Measurements from ENCODE around the gene ARPP19.

Gene ARPP19

DNA sequence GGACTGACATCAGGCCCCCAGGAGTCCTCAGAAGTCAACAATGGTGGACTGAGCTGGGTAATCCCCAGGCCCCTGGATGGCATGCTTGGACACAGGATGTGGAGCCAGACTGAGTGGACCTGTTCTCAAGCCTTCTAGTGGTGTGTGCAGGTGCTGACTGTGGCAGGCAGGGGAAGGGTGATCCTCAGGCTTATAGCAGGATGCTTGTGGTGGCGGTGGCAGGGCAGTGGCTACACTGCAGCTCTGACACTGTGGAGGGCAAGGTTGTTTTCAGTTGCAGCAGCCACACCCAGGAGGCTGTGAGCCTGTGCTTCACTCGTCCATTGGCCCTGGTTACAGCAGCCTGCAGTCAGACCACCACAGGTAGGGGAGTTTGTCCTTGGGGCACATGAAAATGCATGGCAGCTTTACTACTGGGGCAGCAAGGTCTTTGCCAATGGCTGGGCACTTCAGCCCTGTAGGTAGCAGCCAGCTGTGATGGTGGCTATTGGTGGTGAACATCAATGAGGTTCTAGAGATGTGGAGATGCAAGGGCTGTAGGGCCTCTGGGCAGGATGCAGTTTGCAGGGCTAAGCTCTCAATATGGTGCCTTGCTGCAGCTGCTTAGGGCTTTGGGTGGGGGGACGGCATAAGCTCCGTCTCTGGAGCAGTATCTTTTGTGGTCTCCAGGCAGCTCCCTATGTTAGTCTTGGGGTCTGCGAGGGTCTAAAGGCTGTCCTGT is 22.6 kb downstream of the ARPP19 start:
- no peak for DNase-seq (ENCODE audit: low read depth)
- Histone ChIP-seq H3K9me3 (ENCODE audit: control insufficient read depth, low read length) (no peaks in the 10 kb centered on the region), H3K9ac (ENCODE audit: low read length) (no peak overlapping the region), H3K4me1 (ENCODE audit: control insufficient read depth, insufficient read depth, low read length) (no peaks in the 10 kb centered on the region), H3K27me3 (replicated peaks; ENCODE audit: control insufficient read depth, insufficient read depth, low read length) (no peaks in the 10 kb centered on the region), H3K36me3 (ENCODE audit: control insufficient read depth, insufficient read depth, low read length, severe bottlenecking) (peaks cover 47% of the 10 kb centered on the region), H3K4me3 (ENCODE audit: low read length) (no peak overlapping the region)

DNA sequence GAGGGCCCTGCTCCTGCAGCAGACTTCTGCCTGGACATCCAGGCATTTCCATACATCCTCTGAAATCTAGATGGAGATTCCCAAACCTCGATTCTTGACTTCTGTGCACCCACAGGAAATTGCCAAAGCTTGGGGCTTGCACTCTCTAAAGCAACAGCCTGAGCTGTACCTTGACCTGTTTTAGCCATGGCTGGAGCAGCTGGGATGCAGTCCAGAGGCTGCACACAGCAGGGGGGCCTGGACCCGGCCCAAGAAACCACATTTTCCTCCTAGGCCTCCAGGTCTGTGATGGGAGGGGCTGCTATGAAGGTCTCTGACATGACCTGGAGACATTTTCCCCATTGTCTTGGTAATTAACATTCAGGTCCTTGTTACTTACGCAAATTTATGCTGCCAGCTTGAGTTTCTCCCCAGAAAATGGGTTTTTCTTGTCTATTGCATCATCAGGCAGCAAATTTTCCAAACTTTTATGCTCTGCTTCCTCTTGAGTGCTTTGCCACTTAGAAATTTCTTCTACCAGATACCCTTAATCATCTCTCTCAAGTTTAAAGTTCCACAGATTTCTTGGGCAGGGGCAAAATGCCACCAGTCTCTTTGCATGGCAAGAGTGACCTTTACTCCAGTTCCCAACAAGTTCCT is 28.3 kb downstream of the ARPP19 start:
- DNase-seq (ENCODE audit: low read depth) = no peak
- Histone ChIP-seq H3K9ac (ENCODE audit: low read length) (no peak overlapping the region), H3K4me1 (ENCODE audit: control insufficient read depth, insufficient read depth, low read length) (no peaks in the 10 kb centered on the region), H3K9me3 (ENCODE audit: control insufficient read depth, low read length) (no peaks in the 10 kb centered on the region), H3K36me3 (ENCODE audit: control insufficient read depth, insufficient read depth, low read length, severe bottlenecking) (no peaks in the 10 kb centered on the region), H3K27me3 (replicated peaks; ENCODE audit: control insufficient read depth, insufficient read depth, low read length) (no peaks in the 10 kb centered on the region), H3K4me3 (ENCODE audit: low read length) (no peak overlapping the region)

DNA sequence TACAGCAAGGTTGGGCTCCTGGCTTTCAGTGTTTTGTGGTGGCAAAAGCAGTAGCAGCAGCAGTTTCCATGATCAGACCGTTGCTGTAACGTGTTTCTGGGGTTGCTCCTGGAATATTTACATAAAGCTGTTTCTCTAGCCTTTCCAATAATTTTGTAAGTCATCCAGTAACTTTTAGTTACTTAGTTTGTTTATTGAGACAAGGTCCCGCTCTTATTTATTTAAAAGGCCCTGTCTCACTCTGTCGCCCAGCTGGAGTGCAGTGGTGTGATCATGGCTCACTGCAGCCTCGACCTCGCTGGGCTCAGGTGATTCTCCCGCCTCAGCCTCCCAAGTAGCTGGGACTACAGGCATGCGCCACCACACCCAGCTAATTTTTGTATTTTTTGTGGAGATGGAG is 31.4 kb downstream of the ARPP19 start:
- Histone ChIP-seq H3K36me3 (ENCODE audit: control insufficient read depth, insufficient read depth, low read length, severe bottlenecking) (no peaks in the 10 kb centered on the region), H3K4me3 (ENCODE audit: low read length) (no peak overlapping the region), H3K9me3 (ENCODE audit: control insufficient read depth, low read length) (no peaks in the 10 kb centered on the region), H3K9ac (ENCODE audit: low read length) (no peak overlapping the region), H3K4me1 (ENCODE audit: control insufficient read depth, insufficient read depth, low read length) (no peaks in the 10 kb centered on the region), H3K27me3 (replicated peaks; ENCODE audit: control insufficient read depth, insufficient read depth, low read length) (peaks cover 4% of the 10 kb centered on the region)
- DNase-seq (ENCODE audit: low read depth) = no peak

DNA sequence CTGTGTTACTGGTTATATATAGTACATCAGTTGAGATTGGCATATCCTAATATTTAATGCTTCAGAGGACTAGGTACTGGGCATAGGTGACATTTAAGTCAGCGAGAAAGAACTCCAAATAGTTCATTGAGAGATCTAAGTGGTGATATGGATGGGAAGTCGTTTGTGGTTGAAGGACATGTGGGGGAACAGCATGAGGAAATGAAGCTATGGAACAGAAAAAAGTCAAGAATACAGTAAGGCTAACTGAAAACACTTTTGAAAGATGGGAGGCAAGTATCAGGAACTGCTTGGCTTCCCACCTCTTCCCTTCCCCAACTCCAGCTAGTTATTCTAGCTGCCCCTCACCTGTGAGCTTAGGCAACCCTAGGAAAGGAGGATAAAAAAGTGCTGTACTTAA is 36.4 kb downstream of the ARPP19 start:
- Histone ChIP-seq H3K9ac (ENCODE audit: low read length) (no peak overlapping the region), H3K4me3 (ENCODE audit: low read length) (no peak overlapping the region), H3K36me3 (ENCODE audit: control insufficient read depth, insufficient read depth, low read length, severe bottlenecking) (no peaks in the 10 kb centered on the region), H3K27me3 (replicated peaks; ENCODE audit: control insufficient read depth, insufficient read depth, low read length) (peaks cover 4% of the 10 kb centered on the region), H3K9me3 (ENCODE audit: control insufficient read depth, low read length) (no peaks in the 10 kb centered on the region), H3K4me1 (ENCODE audit: control insufficient read depth, insufficient read depth, low read length) (peaks cover 14% of the 10 kb centered on the region)
- DNase-seq (ENCODE audit: low read depth) = no peak

DNA sequence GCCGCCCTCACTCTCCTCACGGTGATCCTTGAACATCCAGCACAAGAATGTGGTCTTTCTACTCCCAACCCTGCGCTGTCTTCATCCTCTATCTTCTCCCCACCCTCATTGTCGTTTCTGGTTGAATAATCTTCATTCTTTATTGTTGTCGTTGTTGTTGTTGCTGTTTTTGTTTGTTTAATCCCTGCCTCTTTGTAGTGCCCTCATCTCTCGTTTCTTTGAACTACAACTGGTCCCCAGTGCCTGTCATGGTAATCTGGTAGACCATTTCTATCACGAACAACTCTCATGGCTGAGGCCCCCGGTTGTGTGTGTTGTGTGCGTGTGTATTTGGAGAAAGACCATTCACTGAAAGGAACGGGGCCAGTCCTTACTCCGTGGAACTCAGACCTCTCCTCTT is 38.9 kb downstream of the ARPP19 start:
- H3K9ac ChIP-seq (ENCODE audit: low read length) = peak overlapping the region; percentile 87
- peaks cover under 1% of the 10 kb centered on the region for H3K27me3 ChIP-seq (replicated peaks; ENCODE audit: control insufficient read depth, insufficient read depth, low read length)

DNA sequence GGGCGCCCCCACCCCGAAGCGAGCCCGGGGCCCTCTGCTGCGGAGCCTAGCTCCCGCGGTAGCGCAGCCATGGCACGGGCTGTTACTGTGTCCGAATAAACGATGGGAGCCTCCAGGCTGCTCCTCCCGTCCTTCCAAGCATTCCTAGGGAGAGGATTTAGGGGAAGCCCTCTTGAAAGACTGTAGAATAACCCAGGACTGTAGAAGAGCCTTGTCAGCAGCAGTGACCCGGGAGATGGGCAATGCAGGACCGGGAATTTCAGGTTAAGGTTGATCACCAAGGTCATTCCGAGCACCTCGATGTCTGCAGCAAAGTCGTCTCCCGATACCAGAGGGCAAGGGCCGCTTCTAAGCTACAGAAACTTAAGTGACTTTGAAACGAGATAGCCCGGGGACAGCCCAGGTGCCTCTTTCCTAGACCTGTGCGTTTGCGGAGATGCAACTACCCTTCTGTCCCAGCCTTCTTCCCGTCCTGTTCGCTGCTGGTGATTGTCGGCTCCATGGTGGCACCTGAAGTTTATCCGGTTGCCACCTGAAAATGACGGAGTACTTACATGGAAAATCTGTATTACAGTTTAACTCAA is 39.4 kb downstream of the ARPP19 start:
- H3K27me3 ChIP-seq (replicated peaks; ENCODE audit: control insufficient read depth, insufficient read depth, low read length) = no peaks in the 10 kb centered on the region
- peak overlapping the region; percentile 87 for H3K9ac ChIP-seq (ENCODE audit: low read length)
- no peaks in the 10 kb centered on the region for H3K9me3 ChIP-seq (ENCODE audit: control insufficient read depth, low read length)
- no peak for DNase-seq (ENCODE audit: low read depth)
- peaks cover 14% of the 10 kb centered on the region for H3K4me1 ChIP-seq (ENCODE audit: control insufficient read depth, insufficient read depth, low read length)
- H3K4me3 ChIP-seq (ENCODE audit: low read length) = peak overlapping the region; percentile 85
- no peaks in the 10 kb centered on the region for H3K36me3 ChIP-seq (ENCODE audit: control insufficient read depth, insufficient read depth, low read length, severe bottlenecking)

More for the DNA sequence above, 38.9 kb downstream of the ARPP19 start:
- DNase-seq (ENCODE audit: low read depth) = no peak
- no peaks in the 10 kb centered on the region for H3K36me3 ChIP-seq (ENCODE audit: control insufficient read depth, insufficient read depth, low read length, severe bottlenecking)
- H3K4me3 ChIP-seq (ENCODE audit: low read length) = peak overlapping the region; percentile 85
- H3K4me1 ChIP-seq (ENCODE audit: control insufficient read depth, insufficient read depth, low read length) = peaks cover 14% of the 10 kb centered on the region
- no peaks in the 10 kb centered on the region for H3K9me3 ChIP-seq (ENCODE audit: control insufficient read depth, low read length)

DNA sequence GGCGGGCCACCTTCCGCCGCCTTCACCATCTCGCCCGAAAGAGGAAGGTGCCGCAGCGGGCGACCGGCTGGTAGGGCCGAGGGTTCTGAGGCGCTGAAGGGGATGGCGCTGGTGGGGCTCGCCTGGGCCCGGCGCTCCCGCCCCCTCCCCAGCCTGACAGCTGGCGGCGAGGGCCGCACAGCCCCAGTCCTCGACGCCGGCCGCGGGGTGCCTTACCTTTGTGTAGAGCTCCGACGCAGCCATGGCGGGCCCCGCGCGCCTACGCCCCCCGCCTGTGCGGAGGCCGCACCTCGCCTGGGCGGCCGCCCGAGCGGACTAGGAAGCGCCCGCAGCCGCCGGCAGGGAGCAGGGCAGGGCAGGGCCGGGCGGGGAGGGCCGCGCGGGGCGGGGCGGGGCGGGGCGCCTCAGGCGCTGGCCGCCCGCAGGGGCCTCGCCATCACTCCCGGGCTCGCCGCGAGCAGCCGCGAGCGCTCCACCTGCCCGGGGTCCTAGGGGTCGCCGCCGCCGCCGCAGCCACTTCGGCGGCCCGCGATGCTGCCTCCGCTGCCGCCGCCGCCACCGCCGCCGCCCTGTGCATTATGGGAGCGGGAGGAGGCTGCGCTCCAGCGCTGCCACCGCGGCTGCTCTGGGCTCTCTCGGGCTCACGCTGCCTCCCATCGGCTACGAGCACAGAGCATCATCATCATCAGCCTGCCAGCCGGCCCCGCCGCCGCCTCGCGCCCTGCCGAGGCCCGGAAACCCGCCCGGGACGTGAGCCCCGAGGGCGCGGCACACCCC is 40.1 kb downstream of the ARPP19 start, which contains the start of gene MYO5A:
MYO5A (minus strand) TSS at position 317 of the 777 bp plus-strand sequence; CDS start at position 243, 74 bp downstream.
- Histone ChIP-seq H3K36me3 (ENCODE audit: control insufficient read depth, insufficient read depth, low read length, severe bottlenecking) (no peaks in the 10 kb centered on the region), H3K27me3 (replicated peaks; ENCODE audit: control insufficient read depth, insufficient read depth, low read length) (no peaks in the 10 kb centered on the region), H3K4me1 (ENCODE audit: control insufficient read depth, insufficient read depth, low read length) (peaks cover 14% of the 10 kb centered on the region), H3K9ac (ENCODE audit: low read length) (peak within 1 kb of the TSS; percentile 87), H3K9me3 (ENCODE audit: control insufficient read depth, low read length) (no peaks in the 10 kb centered on the region), H3K4me3 (ENCODE audit: low read length) (peak within 1 kb of the TSS; percentile 85)
- peak; percentile 86 for DNase-seq (ENCODE audit: low read depth)

DNA sequence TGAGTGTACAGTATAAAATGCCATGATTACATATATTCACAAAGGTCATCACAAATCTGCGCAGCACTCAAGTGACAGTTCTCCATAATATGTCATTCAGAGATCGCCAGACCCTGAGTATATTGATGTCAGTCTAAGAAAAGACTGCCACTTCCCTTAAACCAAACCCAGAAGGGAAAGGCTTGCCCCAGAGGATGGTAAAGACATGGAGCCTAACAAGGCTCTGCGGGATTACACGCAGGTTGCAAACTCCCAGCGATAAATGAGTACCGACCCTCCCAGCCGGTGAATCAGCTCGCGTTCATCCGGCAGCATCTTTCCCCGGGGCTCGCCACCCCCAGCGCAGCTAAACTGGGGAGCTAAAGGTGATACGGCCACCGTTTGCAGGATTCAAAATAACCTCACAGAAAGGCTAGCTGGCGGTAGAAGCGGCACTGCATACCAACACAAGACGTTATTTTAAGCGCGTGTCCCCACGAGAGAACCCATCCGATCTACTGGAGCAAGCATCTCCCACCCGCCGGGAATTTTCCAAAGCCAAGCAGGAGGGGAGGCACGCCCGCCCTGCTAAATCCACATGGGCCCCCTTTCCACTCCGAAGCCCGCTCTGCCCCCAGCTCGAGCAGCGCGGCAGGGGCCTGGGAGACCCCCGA is 40.8 kb downstream of the ARPP19 start:
- H3K36me3 ChIP-seq (ENCODE audit: control insufficient read depth, insufficient read depth, low read length, severe bottlenecking) = no peaks in the 10 kb centered on the region
- peak; percentile 57 for DNase-seq (ENCODE audit: low read depth)

DNA sequence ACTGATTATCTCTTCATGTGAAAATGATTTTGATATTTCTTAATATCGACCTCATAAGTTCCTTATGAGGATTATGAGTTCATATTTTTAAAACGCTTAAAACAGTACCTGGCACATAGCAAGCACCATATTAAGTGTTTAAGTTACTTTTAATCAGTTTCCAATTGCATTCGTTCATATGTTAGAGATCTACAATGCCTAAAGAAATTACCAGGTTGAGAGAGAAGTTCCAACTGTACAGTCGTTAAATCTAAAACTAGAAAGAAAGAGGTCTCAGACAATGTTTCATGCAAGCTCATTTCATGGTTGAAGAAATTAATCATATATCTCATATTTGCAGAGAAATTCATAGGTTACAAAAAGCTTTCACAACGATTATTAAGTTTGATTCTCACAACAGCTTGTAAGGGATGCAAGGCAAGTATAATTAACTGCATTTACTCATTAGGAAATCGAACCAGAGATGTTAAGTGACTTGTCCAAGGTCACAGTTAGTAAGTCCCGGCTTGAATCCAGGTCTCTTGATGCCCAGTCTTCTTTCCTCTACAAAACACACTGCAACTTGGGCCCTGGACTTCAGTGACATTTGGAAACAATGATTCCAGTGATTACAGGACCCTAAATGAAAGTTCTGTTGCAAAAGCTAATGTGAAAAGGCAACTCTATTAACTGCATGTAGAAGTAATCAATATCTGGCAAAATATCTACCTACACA is 41.5 kb downstream of the ARPP19 start:
- H3K4me3 ChIP-seq (ENCODE audit: low read length) = peak overlapping the region; percentile 85
- peak overlapping the region; percentile 87 for H3K9ac ChIP-seq (ENCODE audit: low read length)
- no peaks in the 10 kb centered on the region for H3K9me3 ChIP-seq (ENCODE audit: control insufficient read depth, low read length)
- H3K4me1 ChIP-seq (ENCODE audit: control insufficient read depth, insufficient read depth, low read length) = peaks cover 28% of the 10 kb centered on the region
- no peaks in the 10 kb centered on the region for H3K27me3 ChIP-seq (replicated peaks; ENCODE audit: control insufficient read depth, insufficient read depth, low read length)
- H3K36me3 ChIP-seq (ENCODE audit: control insufficient read depth, insufficient read depth, low read length, severe bottlenecking) = no peaks in the 10 kb centered on the region
- no peak for DNase-seq (ENCODE audit: low read depth)

More for the DNA sequence above, 40.8 kb downstream of the ARPP19 start:
- H3K9ac ChIP-seq (ENCODE audit: low read length) = peak overlapping the region; percentile 87
- H3K4me3 ChIP-seq (ENCODE audit: low read length) = peak overlapping the region; percentile 85
- H3K4me1 ChIP-seq (ENCODE audit: control insufficient read depth, insufficient read depth, low read length) = peaks cover 21% of the 10 kb centered on the region
- H3K27me3 ChIP-seq (replicated peaks; ENCODE audit: control insufficient read depth, insufficient read depth, low read length) = no peaks in the 10 kb centered on the region
- no peaks in the 10 kb centered on the region for H3K9me3 ChIP-seq (ENCODE audit: control insufficient read depth, low read length)

All from adipocyte (in vitro differentiated cells).